ENCODE data around the gene ANO1.

The ANO1 gene

GRCh38 chr11:70226183-70226582 is 148.1 kb downstream of the ANO1 start:
- no peak for DNase-seq

GRCh38 chr11:70226967-70227366 is 148.8 kb downstream of the ANO1 start:
- no peak for DNase-seq

GRCh38 chr11:70229737-70230136 is 151.6 kb downstream of the ANO1 start:
- DNase-seq = no peak

DNA sequence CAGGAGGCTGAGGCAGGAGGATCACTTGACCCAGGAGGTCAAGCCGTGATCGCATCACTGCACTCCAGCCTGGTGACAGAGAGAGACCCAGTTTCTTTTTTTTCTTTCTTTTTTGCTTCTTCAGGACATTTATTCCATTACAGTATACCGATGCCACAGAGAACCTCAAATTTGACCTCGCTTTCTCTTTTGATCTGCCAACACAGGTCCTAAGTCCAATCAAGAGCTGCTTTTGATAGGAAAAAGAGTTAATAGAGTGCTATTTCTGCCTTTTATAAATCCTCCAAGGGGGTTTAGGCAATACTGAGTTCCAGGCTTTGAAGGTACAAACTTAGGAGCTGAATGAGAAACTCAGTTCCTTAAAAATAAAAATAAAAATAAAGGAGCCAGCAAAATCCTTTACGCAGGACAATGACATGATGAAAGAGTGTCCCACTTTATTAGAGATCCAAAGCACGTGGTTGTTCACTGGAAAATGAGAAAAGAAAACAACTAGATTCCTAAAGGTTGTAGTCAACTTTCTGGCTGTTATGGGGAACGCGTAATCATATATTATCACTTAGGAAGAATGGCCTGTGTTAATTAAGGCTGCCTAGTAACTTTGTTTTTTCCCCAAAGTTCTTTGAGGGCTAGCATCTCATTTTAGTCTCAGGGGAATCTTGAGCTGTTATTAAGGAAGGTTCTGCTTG is 152.2 kb downstream of the ANO1 start:
- no peak for DNase-seq

- no peak for DNase-seq
These were observed 153.0 kb downstream of the ANO1 start for GRCh38 chr11:70230840-70231710.

DNA sequence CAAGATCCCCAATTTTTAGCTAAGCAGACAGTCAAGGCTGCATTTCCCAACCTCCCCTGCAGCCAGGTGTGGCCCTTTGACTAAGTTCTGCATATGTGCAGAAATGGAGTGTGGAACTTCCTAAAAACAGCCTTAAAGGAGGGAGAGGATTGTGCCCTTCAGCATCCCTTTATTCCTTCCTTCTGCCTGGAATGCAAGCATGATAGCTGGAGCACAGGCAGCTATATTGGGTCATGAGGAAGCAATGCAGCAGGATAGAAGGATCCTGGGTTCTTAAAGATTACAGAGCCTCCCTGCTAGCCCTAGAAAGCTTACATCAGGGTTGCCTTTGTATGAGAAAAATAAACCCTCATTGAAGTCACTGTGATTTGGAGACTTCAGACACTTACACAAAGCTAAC is 154.9 kb downstream of the ANO1 start:
- DNase-seq = no peak

- no peak for DNase-seq
These were observed 155.4 kb downstream of the ANO1 start for GRCh38 chr11:70233511-70233934.

DNA sequence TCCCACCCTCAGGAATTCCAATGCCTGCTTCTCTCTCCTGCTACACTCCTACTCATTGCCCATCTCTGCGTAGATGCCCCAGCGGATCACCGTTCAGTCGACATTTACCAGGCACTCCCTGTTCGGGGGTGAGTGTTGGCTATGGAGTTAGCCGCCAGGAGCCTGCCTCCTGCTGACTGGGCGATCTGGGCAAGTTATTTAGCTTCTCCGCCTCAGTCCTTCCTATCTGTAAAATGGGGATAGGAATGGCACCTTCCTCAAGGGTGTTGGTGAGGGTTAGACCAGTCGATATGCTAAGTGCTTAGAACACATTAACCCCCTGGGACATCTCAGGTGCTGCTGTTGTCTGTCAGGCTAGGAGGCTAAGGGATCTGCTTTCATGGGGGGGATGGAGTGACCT is 155.8 kb downstream of the ANO1 start:
- DNase-seq = no peak
